SK-N-MC (cell line): ENCODE data around the gene BARD1.

Source experiments
- EZH2 ChIP-seq: fragments of 200-600 bp; sonication (generic); IDR thresholded peaks from one replicate; pipeline ENCODE4 v1.6.1; 2017; ENCODE audit warnings: antibody characterized with exemption
- POLR2AphosphoS5 ChIP-seq: IDR thresholded peaks from 2 replicates; pipeline ENCODE4 v1.6.1; 2012; ENCODE audit warnings: mild to moderate bottlenecking, low read depth, low read length, borderline replicate concordance

DNA sequence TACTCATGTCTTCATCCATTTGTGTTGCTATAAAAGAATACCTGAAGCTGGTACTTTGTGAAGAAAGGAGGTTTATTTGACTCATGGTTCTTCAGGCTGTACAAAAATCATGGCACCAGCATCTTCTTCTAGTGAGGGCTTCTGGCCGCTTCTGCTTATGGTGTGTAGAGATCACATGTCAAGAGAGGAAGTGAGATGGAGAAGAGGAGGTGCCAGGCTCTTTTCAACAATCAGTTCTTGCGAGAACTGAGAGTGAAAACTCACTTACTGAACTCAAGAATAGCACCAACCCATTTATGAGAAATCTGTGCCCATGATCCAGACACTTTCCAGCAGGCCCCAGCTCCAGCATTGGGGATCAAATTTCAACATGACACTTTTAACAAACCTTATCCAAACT is 30.0 kb upstream of the BARD1 start:
- TF ChIP-seq POLR2AphosphoS5 (no peak), EZH2 (no peak)
